Measurements from ENCODE around the gene CEACAM3.

The CEACAM3 gene

GRCh38 chr19:41848666-41849065 is 52.3 kb downstream of the CEACAM3 start:
- no peak overlapping the region for H3K9ac ChIP-seq (ENCODE audit: low read length)
- no peak overlapping the region for H3K4me3 ChIP-seq (ENCODE audit: low read length)
- H2AFZ ChIP-seq (ENCODE audit: low read depth, low read length): no peak overlapping the region
- no peak overlapping the region for H3K27ac ChIP-seq (ENCODE audit: low read length)
- H3K4me1 ChIP-seq (ENCODE audit: low read length): no peaks in the 10 kb centered on the region
- H3K36me3 ChIP-seq (replicated peaks; ENCODE audit: low read depth, low read length): no peaks in the 10 kb centered on the region
- peaks cover 42% of the 10 kb centered on the region for H3K27me3 ChIP-seq (ENCODE audit: low read depth, low read length)
- H3K4me2 ChIP-seq (ENCODE audit: low read length): no peak overlapping the region
- no peak for TF ChIP-seq EZH2phosphoT487 (IDR thresholded peaks at IDR 0.05; ENCODE audit: low read depth)
- no peak for TF ChIP-seq CTCF (IDR thresholded peaks at IDR 0.05; ENCODE audit: low read depth, low read length)
- H4K20me1 ChIP-seq (ENCODE audit: insufficient read depth, low read length): no peaks in the 10 kb centered on the region
- H3K9me3 ChIP-seq (ENCODE audit: insufficient read depth, low read length): no peaks in the 10 kb centered on the region
- H3K79me2 ChIP-seq (ENCODE audit: low read length): no peaks in the 10 kb centered on the region

- no peak overlapping the region for H3K27ac ChIP-seq (ENCODE audit: low read length)
- peaks cover 46% of the 10 kb centered on the region for H3K27me3 ChIP-seq (ENCODE audit: low read depth, low read length)
- H4K20me1 ChIP-seq (ENCODE audit: insufficient read depth, low read length): no peaks in the 10 kb centered on the region
- H3K4me3 ChIP-seq (ENCODE audit: low read length): no peak overlapping the region
- H3K36me3 ChIP-seq (replicated peaks; ENCODE audit: low read depth, low read length): no peaks in the 10 kb centered on the region
- no peak overlapping the region for H3K4me2 ChIP-seq (ENCODE audit: low read length)
- no peak overlapping the region for H2AFZ ChIP-seq (ENCODE audit: low read depth, low read length)
- no peak for TF ChIP-seq CTCF (IDR thresholded peaks at IDR 0.05; ENCODE audit: low read depth, low read length)
- TF ChIP-seq EZH2phosphoT487 (IDR thresholded peaks at IDR 0.05; ENCODE audit: low read depth): no peak
- no peak overlapping the region for H3K9ac ChIP-seq (ENCODE audit: low read length)
- no peaks in the 10 kb centered on the region for H3K79me2 ChIP-seq (ENCODE audit: low read length)
- no peaks in the 10 kb centered on the region for H3K4me1 ChIP-seq (ENCODE audit: low read length)
- H3K9me3 ChIP-seq (ENCODE audit: insufficient read depth, low read length): no peaks in the 10 kb centered on the region
Observed at GRCh38 chr19:41849067-41849466, 52.7 kb downstream of the CEACAM3 start.

GRCh38 chr19:41850381-41850780 is 54.0 kb downstream of the CEACAM3 start:
- no peaks in the 10 kb centered on the region for H3K4me1 ChIP-seq (ENCODE audit: low read length)
- H3K36me3 ChIP-seq (replicated peaks; ENCODE audit: low read depth, low read length): no peaks in the 10 kb centered on the region
- H4K20me1 ChIP-seq (ENCODE audit: insufficient read depth, low read length): no peaks in the 10 kb centered on the region
- TF ChIP-seq EZH2phosphoT487 (IDR thresholded peaks at IDR 0.05; ENCODE audit: low read depth): no peak
- TF ChIP-seq CTCF (IDR thresholded peaks at IDR 0.05; ENCODE audit: low read depth, low read length): no peak
- H3K79me2 ChIP-seq (ENCODE audit: low read length): no peaks in the 10 kb centered on the region
- H3K4me2 ChIP-seq (ENCODE audit: low read length): no peak overlapping the region
- no peak overlapping the region for H3K4me3 ChIP-seq (ENCODE audit: low read length)
- H3K9ac ChIP-seq (ENCODE audit: low read length): no peak overlapping the region
- no peaks in the 10 kb centered on the region for H3K9me3 ChIP-seq (ENCODE audit: insufficient read depth, low read length)
- H3K27me3 ChIP-seq (ENCODE audit: low read depth, low read length): peaks cover 57% of the 10 kb centered on the region
- no peak overlapping the region for H3K27ac ChIP-seq (ENCODE audit: low read length)
- H2AFZ ChIP-seq (ENCODE audit: low read depth, low read length): no peak overlapping the region

- H3K36me3 ChIP-seq (replicated peaks; ENCODE audit: low read depth, low read length): no peaks in the 10 kb centered on the region
- no peak overlapping the region for H3K4me3 ChIP-seq (ENCODE audit: low read length)
- H3K79me2 ChIP-seq (ENCODE audit: low read length): no peaks in the 10 kb centered on the region
- no peaks in the 10 kb centered on the region for H3K9me3 ChIP-seq (ENCODE audit: insufficient read depth, low read length)
- TF ChIP-seq EZH2phosphoT487 (IDR thresholded peaks at IDR 0.05; ENCODE audit: low read depth): no peak
- TF ChIP-seq CTCF (IDR thresholded peaks at IDR 0.05; ENCODE audit: low read depth, low read length): no peak
- no peak overlapping the region for H3K9ac ChIP-seq (ENCODE audit: low read length)
- H3K4me2 ChIP-seq (ENCODE audit: low read length): no peak overlapping the region
- H3K27me3 ChIP-seq (ENCODE audit: low read depth, low read length): peaks cover 57% of the 10 kb centered on the region
- no peaks in the 10 kb centered on the region for H3K4me1 ChIP-seq (ENCODE audit: low read length)
- no peak overlapping the region for H3K27ac ChIP-seq (ENCODE audit: low read length)
- H2AFZ ChIP-seq (ENCODE audit: low read depth, low read length): no peak overlapping the region
- no peaks in the 10 kb centered on the region for H4K20me1 ChIP-seq (ENCODE audit: insufficient read depth, low read length)
Observed at GRCh38 chr19:41851456-41851855, 55.1 kb downstream of the CEACAM3 start.

All from OCI-LY3 (cell line).